Measurements from ENCODE around the gene FBXL19.

Gene FBXL19

GRCh38 chr16:30980434-30980833 is 57.1 kb downstream of the FBXL19 start:
- in situ Hi-C loops (cut with MboI; ENCODE audit: low sequenced_read_pairs, unreplicated experiment) = loop anchor here (25.0 kb wide), 1 partner anchor 457 kb away; the partner anchor contains the start of genes COX6A2 and ZNF843
- DNase-seq (ENCODE audit: low spot score) = no peak
- TF ChIP-seq CTCF (IDR thresholded peaks at IDR 0.05; ENCODE audit: borderline replicate concordance, control extremely low read depth, extremely low read depth, insufficient read depth, missing control alignments) = no peak

GRCh38 chr16:30980959-30981358 is 57.6 kb downstream of the FBXL19 start:
- in situ Hi-C loops (cut with MboI; ENCODE audit: low sequenced_read_pairs, unreplicated experiment) = loop anchor here (25.0 kb wide), 1 partner anchor 456 kb away; the partner anchor contains the start of genes COX6A2 and ZNF843
- TF ChIP-seq CTCF (IDR thresholded peaks at IDR 0.05; ENCODE audit: borderline replicate concordance, control extremely low read depth, extremely low read depth, insufficient read depth, missing control alignments) = no peak
- no peak for DNase-seq (ENCODE audit: low spot score)

- no peak for DNase-seq (ENCODE audit: low spot score)
- no peak for TF ChIP-seq CTCF (IDR thresholded peaks at IDR 0.05; ENCODE audit: borderline replicate concordance, control extremely low read depth, extremely low read depth, insufficient read depth, missing control alignments)
- in situ Hi-C loops (cut with MboI; ENCODE audit: low sequenced_read_pairs, unreplicated experiment) = loop anchor here (25.0 kb wide), 1 partner anchor 455 kb away; the partner anchor contains the start of genes COX6A2 and ZNF843
These were observed 59.3 kb downstream of the FBXL19 start for GRCh38 chr16:30982548-30983288.

- TF ChIP-seq CTCF (IDR thresholded peaks at IDR 0.05; ENCODE audit: borderline replicate concordance, control extremely low read depth, extremely low read depth, insufficient read depth, missing control alignments) = no peak
- no peak for DNase-seq (ENCODE audit: low spot score)
- in situ Hi-C loops (cut with MboI; ENCODE audit: low sequenced_read_pairs, unreplicated experiment) = loop anchor here (25.0 kb wide), 1 partner anchor 454 kb away; the partner anchor contains the start of genes COX6A2 and ZNF843
These were observed 60.0 kb downstream of the FBXL19 start for GRCh38 chr16:30983289-30983889.

GRCh38 chr16:30983898-30984610 is 60.7 kb downstream of the FBXL19 start:
- TF ChIP-seq CTCF (IDR thresholded peaks at IDR 0.05; ENCODE audit: borderline replicate concordance, control extremely low read depth, extremely low read depth, insufficient read depth, missing control alignments) = no peak
- in situ Hi-C loops (cut with MboI; ENCODE audit: low sequenced_read_pairs, unreplicated experiment) = loop anchor here (25.0 kb wide), 1 partner anchor 453 kb away; the partner anchor contains the start of genes COX6A2 and ZNF843

More at GRCh38 chr16:30983898-30984610, 60.7 kb downstream of the FBXL19 start:
- DNase-seq (ENCODE audit: low spot score) = no peak
